Measurements from ENCODE around the gene CEP19.

GRCh38 chr3:196753201-196753600 is 41.2 kb upstream of the CEP19 start:
- TF ChIP-seq GATA2 (IDR thresholded peaks at IDR 0.05; ENCODE audit: low read depth, low read length), result no peak
- no peak for TF ChIP-seq GATA3 (IDR thresholded peaks at IDR 0.05; ENCODE audit: low read depth, low read length)
